HG02763 (cell line): ENCODE results near the gene MYL4.
"Not testable (repeated sequence)": the region's sequence is repeated elsewhere in the genome, so short reads cannot be mapped to it uniquely, and the experiment has no call there.

ENCODE experiments used
- ATAC-seq: cut with Tn5 transposase; IDR thresholded peaks from one replicate; pipeline ENCODE4 v1.9.1; 2021; ENCODE audit warnings: mild to moderate bottlenecking, moderate library complexity; ENCODE audit not compliant: unreplicated experiment

Gene MYL4

GRCh38 chr17:47208744-47209488, at the start of gene MYL4:
TSS of gene MYL4 (plus strand) at chr17:47209348. CDS start at chr17:47209423, 75 bp downstream.
- ATAC-seq: no peak

GRCh38 chr17:47162013-47162622, 47.0 kb upstream of the MYL4 start:
- ATAC-seq: no peak

GRCh38 chr17:47164263-47164662, 44.9 kb upstream of the MYL4 start:
- ATAC-seq: no peak

GRCh38 chr17:47165137-47165536, 44.0 kb upstream of the MYL4 start:
- no peak for ATAC-seq

- not testable (repeated sequence) for ATAC-seq
Observed at GRCh38 chr17:47166854-47167253, 42.3 kb upstream of the MYL4 start.

GRCh38 chr17:47168896-47169295, 40.3 kb upstream of the MYL4 start:
- ATAC-seq: not testable (repeated sequence)

- no peak for ATAC-seq
Observed at GRCh38 chr17:47170710-47171109, 38.4 kb upstream of the MYL4 start.

- ATAC-seq: no peak
Observed at GRCh38 chr17:47172696-47173565, 36.2 kb upstream of the MYL4 start.

GRCh38 chr17:47174823-47175222, 34.3 kb upstream of the MYL4 start:
- ATAC-seq: not testable (repeated sequence)

GRCh38 chr17:47176389-47176826, 32.7 kb upstream of the MYL4 start:
- no peak for ATAC-seq

GRCh38 chr17:47177261-47177660, 31.9 kb upstream of the MYL4 start:
- no peak for ATAC-seq

GRCh38 chr17:47179141-47179540, 30.0 kb upstream of the MYL4 start:
- no peak for ATAC-seq

GRCh38 chr17:47180337-47180736, 28.8 kb upstream of the MYL4 start:
- no peak for ATAC-seq

- ATAC-seq: not testable (repeated sequence)
Observed at GRCh38 chr17:47180988-47181387, 28.2 kb upstream of the MYL4 start.

GRCh38 chr17:47184681-47185080, 24.5 kb upstream of the MYL4 start:
- ATAC-seq: no peak

- ATAC-seq: no peak
Observed at GRCh38 chr17:47188271-47188875, 20.8 kb upstream of the MYL4 start.

GRCh38 chr17:47188876-47189731, 20.0 kb upstream of the MYL4 start, which contains the start of gene CDC27:
TSS of gene CDC27 (minus strand) at chr17:47189295. CDS start at chr17:47189172, 123 bp downstream.
- ATAC-seq: peak; percentile 89

- ATAC-seq: no peak
Observed at GRCh38 chr17:47189732-47190237, 19.4 kb upstream of the MYL4 start.

GRCh38 chr17:47190243-47190642, 18.9 kb upstream of the MYL4 start:
- ATAC-seq: no peak

GRCh38 chr17:47190770-47191169, 18.4 kb upstream of the MYL4 start:
- ATAC-seq: no peak
